HG02885 (cell line): Measurements from ENCODE around the gene CLRN2.
"Not testable (repeated sequence)": the region's sequence is repeated elsewhere in the genome, so short reads cannot be mapped to it uniquely, and the experiment has no call there.

Source experiments
- ATAC-seq: cut with Tn5 transposase; IDR thresholded peaks from one replicate; pipeline ENCODE4 v1.9.1; 2021; ENCODE audit warnings: mild to moderate bottlenecking; ENCODE audit not compliant: unreplicated experiment, poor library complexity

The CLRN2 gene

DNA sequence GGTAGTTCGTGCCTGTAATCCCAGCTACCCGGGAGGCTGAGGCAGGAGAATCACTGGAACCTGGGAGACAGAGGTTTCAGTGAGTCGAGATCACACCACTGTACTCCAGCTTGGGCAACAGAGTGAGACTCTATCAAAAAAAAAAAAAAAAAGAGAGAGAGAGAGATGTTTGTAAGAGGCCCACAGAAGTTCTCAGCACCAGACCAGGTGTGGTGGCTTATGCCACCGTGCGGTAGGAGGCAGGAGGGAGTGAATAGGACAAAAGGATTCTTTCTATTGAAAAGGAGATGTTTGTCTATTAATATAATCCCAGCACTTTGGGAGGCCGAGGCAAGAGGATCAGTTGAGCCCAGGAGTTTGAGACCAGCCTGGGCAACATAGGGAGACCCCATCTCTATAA lies 22.1 kb downstream of the CLRN2 start:
- not testable (repeated sequence) for ATAC-seq

DNA sequence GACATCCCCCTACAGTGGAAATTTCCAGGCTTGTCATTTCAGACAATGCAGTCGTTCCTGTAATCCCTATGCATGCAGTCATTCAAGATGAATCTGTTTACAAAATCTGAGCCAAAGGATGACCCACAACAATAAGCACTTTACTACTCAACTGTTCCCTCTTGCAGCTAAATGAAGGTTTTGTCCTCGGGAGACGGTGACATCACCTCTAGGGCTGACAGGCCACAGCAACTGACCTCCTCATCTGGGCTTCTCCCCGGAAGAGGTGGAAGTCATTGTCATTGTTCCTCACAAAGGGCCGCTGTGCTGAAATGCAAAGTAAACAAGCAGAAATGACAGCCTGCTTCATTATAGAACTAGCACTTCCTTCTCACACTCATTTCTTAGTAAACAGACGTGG lies 29.2 kb downstream of the CLRN2 start:
- no peak for ATAC-seq

DNA sequence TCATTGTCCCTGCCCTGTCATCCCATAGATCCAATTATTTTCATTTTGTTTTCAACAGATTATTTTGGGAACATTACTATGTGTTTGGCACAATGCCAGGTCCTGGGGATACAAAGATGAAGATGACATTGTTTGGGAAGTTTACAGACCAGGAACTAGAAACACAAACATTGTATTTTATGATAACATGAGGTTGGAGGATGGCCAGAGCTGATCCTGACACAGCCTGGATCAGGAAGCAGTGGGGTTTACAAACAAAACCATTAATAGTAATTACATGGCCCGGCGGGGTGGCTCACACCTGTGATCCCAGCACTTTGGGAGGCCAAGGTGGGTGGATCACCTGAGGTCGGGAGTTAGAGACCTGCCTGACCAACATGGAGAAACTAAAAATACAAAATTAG lies 29.9 kb downstream of the CLRN2 start:
- no peak for ATAC-seq

DNA sequence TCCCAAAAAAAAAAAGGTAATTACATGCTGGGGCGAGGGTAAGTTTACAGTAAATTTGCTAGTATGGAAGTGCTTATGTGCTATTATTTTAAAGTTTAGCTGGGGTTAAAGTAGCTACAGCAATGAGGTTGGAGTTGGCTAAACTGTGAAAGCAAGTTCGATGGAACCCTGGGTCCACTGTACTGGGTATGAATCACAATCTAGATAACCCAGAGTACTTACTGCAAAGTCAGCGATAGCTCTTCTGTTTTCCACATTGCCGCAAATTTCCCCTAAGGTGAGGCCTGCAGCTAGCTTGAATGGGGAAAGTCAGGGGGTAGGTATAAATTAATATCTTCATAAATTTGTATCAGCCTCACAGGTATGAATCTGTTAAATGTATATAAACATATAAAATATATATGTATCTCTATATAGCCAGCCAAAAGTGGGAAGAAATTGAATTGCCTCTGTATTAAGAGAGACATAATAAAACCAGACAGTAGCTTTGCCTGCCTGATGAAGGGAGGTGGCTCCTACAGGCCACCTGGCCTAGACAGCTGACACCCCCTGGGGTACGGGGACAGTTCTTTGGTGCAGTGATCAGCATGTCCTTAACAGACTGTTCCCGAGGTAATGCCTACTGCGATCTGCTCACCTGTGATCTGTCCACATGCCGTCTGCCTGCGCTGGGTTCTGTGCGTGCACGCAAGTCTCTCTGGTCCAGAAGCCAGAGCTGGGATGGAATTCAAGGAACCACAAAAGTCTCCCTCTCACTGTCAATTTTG lies 30.6 kb downstream of the CLRN2 start:
- ATAC-seq = no peak

DNA sequence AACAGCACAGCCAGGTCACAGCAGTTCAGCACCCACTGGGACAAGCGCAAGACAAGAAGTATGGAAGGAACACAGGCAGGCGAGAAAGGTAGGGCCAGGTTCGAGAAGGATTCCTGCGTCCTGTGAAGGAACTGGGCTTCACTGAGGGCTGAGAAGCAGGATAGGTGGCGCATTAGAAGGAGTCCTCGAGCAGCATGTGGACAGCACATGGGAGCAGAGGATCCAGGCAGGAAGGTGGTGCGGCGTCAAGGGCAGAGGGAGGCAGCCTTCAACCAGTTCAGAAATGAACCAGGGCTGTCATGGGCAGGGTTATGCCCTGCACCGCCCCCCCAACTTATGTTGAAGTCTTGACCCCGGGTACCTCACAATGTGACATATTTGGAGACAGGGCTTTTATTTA lies 31.3 kb downstream of the CLRN2 start:
- no peak for ATAC-seq

DNA sequence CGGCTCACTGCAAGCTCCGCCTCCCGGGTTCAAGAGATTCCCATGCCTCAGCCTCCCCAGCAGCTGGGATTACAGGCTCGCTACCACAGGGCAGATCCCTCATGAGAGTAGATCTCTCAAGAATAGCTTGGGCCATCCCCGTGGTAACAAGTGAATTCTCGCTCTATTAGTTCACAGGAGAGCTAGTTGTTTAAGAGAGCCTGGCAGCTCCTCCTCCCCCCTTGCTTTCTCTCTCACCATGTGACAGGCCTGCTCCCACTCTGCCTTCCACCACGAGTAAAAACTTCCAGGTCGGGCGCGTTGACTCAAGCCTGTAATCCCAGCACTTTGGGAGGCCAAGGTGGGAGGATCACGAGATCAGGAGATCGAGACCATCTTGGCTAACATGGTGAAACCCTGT lies 31.7 kb downstream of the CLRN2 start:
- ATAC-seq = no peak

DNA sequence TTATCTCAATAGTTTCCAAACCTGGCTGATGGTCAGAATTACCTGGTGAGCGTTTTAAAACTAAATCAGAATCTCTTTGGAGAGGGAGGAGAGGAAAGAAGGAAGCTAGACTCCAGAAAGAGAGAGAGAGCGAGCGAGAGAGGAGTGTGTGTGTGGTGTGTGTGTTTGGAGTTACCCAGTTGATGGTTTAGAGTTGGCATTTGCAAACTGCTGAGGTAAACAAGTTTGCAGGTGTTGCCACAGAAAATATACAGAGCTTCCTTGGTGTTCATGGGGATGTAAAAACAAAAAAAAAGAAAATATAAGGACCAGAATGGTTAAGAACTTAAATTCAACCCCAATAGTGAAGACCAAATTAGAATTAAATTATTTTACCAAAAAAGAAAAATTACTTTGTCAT lies 35.6 kb downstream of the CLRN2 start:
- ATAC-seq = no peak

DNA sequence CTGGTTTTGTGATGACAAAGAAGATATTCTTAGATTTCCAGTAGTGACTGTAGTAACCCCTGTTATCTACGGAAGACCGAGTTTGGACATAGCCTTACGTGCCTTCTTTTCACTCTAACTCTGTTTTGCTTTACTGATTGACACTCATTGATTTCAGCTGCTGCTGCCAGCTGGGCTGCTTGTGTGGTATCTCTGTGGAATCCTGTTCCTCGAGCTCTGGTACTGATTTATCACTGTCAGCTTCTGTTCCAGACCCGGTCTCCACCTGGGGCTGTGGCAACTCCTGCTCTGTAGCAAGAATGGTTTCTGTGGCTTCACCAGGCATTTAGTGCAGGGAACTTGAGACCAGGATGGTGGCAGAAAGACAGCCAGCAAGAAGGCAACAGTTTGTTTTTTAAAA lies 37.5 kb downstream of the CLRN2 start:
- no peak for ATAC-seq

DNA sequence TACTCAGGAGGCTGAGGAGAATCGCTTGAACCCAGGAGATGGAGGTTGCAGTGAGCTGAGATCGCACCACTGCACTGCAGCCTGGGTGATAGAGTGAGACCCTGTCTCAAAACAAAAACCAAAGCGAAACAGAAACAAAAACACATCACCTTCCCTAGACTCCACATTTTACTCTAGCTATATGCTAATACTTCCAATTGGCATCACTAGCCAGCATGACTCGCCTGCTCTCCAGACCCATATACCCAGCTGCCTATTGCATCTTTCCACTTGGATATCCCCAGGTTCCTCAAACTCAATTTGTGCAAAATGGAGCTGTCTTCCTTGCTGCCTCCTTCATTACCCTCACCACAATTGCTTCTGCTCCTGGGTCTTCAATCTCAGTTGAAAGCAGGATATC lies 39.6 kb downstream of the CLRN2 start:
- ATAC-seq = no peak

DNA sequence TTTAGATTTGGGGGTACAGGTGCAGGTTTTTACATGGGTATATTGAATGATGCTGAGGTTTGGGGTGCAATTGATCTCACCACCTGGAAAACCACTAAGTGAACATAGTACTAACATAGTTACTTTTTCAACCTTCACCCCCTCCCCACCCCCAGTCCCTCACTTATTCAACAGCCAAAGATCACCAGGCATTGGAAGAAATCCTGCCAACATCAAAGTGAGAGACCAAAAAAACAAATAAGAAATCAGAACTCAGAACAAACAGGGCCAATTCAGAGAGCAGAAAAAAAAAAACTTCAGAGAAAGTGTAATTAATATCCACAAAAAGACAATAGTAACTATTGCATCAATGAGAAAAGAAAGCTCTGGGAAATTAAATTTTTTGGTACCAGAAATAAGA lies 41.5 kb downstream of the CLRN2 start:
- ATAC-seq = no peak

DNA sequence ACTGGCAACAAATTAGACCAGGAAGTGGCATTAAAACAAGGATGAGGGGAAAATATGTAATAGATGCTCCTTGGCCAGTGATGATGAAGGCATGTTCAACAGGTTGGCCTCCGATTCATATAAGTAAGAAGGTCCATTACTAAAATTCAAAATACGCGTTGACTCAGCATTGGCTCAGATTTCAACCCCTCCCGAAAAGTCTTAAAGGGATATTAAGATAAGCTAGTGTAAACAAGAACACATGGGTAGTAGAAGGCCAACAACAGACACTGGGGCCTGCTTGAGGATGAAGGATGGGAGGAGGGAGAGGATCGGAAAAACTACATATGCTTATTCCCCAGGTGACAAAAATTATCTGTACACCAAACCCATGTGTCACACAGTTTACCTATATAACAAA lies 42.9 kb downstream of the CLRN2 start:
- ATAC-seq = no peak

DNA sequence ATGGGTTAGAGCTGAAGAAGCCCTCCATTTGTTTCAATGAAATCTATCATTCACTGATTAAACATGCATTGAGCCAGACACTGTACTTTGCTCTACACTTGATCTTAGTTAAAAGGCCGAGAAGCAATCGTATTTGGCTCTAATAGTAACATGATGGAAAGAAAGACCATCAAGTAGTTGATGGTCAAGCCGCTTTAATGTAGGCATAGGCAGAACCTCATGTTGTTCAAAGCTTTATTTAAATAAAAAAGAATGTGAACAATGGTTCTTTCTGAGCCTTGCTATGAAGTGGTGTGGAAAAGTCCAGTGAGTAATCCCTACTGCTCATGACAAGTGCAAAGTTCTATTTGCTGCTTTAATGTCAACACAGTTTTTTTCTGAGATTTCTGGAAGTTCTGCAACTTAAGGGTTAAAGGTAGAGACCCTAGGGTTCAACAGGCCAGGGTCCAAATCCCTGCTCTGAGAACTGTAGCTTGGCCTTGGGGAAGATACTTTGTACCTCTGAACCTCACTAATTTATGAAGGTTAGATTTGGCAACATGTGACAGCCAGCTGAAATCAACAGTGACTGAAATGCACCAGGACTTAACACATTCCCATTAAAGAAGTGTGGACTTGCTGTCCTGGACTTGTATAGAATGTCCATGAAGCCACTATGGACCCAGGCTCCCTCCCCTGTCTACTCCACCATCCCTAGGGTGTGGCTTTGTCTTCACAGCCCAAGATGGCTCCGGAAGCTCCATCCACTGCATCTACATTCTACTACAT lies 44.2 kb downstream of the CLRN2 start:
- ATAC-seq = no peak

DNA sequence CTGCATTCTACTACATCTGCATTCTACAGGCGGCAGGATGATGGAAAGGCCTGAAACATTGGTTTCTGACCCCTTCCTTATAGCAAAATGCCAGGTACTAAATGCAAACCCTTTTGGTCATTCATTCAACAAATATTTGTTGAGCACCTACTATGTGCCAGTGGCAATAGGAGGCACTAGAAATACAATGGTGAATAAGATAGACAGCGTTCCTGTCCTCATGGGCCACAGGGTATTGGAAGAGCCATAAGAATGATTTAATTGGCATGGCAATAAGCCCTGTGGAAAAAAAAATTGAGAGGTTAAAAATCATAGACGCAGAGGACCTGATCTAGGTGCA lies 44.7 kb downstream of the CLRN2 start:
- ATAC-seq = no peak

DNA sequence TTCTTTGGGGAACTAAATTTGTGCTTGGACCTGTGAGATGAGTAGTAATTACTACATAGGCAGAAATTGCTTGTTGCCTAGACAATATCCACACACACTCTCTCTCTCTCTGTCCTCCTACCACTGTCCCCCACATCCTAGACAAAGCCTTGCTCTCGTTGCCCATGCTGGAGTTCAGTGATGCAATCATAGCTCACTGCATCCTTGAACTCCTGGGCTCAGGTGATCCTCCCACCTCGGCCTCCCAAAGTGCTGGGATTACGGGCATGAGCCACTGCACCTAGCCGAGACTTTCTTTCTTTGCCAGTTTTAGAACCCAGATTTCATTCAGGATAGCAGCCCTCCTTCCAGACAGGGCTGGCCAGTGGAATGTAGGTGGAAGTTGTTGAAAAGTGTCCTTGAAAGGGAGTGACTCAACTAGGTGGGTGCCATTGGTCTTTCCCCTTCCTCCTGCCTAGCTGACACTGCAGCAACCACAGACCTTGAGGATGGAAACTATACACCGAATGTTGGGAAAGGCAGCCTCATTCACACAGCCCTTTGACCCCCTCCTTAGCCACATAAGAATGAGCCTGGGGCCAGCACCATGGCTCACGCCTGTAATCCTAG lies 45.2 kb downstream of the CLRN2 start:
- ATAC-seq = no peak

DNA sequence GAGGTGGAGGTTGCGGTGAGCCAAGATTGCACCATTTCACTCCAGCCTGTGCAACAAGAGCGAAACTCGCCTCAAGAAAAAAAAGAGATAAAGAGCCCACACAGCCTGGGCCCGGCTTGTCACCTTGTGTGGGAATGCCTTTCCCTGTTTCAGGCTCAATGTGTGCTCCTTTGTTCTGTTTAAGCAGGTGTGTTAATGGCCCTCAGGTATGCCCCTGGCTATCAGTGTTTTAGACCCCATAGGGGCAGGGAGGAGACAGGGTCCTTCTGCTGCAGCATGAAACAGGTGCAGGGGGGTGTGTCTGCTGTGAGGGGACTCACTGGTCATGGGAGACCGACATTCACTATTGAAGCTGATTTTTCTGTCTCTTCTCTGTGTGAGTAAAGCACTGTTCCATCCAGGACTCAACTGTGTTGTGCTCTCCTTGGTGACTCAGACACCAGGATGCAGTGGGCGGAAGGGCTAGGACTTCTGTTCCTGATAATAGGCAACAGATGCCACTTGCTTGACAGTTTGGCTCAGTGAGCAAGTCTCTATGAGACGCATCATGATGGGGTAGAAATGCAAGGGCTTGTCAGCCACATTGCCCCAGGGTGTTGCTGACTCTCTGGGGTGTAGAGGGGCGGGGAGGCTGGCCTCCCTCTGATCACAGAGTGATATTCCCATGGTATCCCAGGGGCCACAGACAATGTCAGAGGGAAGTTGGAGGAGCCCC lies 46.4 kb downstream of the CLRN2 start:
- ATAC-seq = no peak

DNA sequence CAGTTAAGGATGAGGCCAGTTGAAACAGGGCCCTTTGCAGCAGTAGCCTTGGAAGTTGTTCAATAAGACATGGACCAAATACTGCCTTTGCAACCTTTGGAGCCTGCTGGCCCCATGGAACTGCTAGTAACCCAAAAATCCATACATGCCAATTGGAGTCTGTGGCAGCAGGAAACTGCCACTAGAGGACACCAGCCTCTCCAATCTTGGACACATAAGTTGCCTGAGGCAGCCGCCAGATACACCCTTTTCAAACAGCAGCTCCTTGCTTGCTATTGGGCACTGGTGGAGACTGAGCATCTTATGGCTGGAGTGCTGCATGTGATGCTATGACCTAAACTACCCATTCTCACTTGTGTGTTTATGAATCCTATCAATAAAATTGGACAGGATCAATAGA lies 47.2 kb downstream of the CLRN2 start:
- no peak for ATAC-seq

DNA sequence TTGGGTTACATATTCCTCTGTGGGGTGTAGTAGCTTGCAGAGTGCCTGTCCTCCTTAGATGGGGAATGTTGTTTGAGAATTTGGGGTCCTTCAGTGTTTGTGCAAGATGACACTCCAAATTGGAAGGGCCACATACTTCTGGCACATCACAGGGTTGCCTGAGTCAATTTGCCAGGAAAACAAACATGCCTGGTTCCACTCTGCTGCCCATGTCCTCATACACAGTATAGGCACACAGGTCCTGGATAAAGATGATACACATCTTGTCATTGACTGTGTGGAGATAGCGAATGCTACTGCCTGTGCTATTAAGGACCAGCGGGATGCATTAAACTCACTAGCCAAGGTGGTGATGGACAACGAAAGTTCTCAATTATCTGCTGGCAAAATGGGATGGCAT lies 50.9 kb downstream of the CLRN2 start:
- no peak for ATAC-seq

DNA sequence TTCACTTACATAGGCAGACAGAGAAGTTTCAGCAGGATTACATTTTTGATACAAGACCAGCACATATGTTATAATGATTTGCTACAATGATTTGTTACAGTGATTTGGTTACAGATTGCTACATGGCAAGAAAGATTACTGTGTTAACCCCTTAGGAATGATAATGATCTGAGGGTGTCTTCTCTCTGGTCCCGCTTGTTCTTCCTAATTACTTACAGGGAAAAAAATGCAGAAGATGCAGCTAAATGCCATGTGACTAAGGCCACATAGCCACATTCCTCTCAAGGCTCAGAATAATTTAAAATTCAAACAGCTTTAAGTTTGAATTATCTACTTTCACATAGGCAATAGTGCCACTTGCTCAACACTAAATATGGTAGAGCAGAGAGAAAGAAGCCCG lies 52.3 kb downstream of the CLRN2 start:
- ATAC-seq = no peak

DNA sequence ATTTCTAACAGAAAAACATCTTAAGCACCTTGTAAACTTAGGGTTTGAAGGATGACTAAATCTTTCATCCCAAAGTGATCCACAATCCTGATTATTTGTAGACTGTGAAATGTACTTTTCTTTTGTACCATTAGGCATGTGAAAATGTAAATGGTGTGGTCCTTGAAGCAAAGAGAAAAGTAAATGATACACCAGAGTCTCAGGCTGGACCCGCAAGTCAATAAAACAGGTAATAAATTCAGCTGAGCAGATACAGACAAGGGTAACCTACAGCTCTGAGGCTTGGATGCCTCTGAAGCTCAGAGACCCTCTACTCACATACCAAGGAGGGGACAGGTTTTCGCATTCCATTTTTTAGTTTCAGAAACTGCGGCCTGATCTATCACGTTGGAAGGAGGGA lies 59.2 kb downstream of the CLRN2 start:
- no peak for ATAC-seq

DNA sequence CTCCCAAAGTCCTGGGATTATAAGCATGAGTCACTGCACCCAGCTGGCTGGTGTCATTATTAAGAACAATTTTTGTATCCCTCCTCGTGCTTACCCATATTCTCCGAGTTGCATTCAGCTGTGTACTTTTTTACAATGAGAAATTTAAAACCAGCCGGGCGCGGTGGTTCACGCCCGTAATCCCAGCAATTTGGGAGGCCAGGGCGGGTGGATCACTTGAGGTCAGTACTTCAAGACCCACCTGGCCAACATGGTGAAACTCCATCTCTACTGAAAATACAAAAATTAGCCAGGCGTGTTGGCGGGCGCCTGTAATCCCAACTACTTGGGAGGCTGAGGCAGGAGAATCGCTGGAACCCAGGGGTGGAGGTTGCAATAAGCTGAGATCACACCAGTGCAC lies 60.2 kb downstream of the CLRN2 start:
- not testable (repeated sequence) for ATAC-seq
